ENCODE results near the gene EPS8L3. TPM values are rescaled to one million over a fixed set of nuclear protein-coding genes. Genes with fewer than 3 reads are reported as not detected.

The EPS8L3 gene
- total and polyA plus RNA-seq, 2 donors (not counting 3 experiments of a cell fraction or from before 2014, with no cell fraction given): not detected

- Histone ChIP-seq H3K27me3 (ENCODE audit: control insufficient read depth in 2 of 2, insufficient read depth in 2 of 2, low read length in 2 of 2) (peaks cover 5 to 13% of the 10 kb centered on the region in 2 experiments), H3K9me1 (replicated peaks; ENCODE audit: control insufficient read depth, extremely low read depth, insufficient read depth, low read length) (no peaks in the 10 kb centered on the region), H3K9ac (replicated peaks; ENCODE audit: extremely low read depth, insufficient read depth, low read length) (no peak overlapping the region), H3K79me2 (ENCODE audit: control insufficient read depth, insufficient read depth, low read length) (no peaks in the 10 kb centered on the region), H3K4me1 (ENCODE audit: control insufficient read depth, extremely low read depth, insufficient read depth, low read length) (no peaks in the 10 kb centered on the region), H3K4me2 (ENCODE audit: insufficient read depth, low read length) (no peak overlapping the region), H4K20me1 (replicated peaks; ENCODE audit: control insufficient read depth, extremely low read depth, insufficient read depth, low read length) (no peaks in the 10 kb centered on the region), H3K27ac (ENCODE audit: insufficient read depth, low read depth, low read length) (no peak overlapping the region), H3K36me3 (ENCODE audit: control insufficient read depth in 2 of 2, extremely low read depth in 1 of 2, insufficient read depth in 2 of 2, low read length in 2 of 2) (no peaks in the 10 kb centered on the region), H3K9me3 (replicated peaks; ENCODE audit: control insufficient read depth, insufficient read depth, low read length) (no peaks in the 10 kb centered on the region), H3K4me3 (replicated peaks in 1 of 3; ENCODE audit: insufficient read depth in 1 of 3, low read depth in 1 of 3, low read length in 3 of 3) (no peak overlapping the region), H2AFZ (ENCODE audit: low read depth, low read length) (no peak overlapping the region)
- ChIA-PET CTCF (no interaction called here), POLR2A (no interaction called here)
- intact Hi-C loops (cut with micrococcal nuclease) (no loop called here), dilution Hi-C loops (cut with MboI; ENCODE audit: extremely low pct_ligation_motif_present, low sequenced_read_pairs) (no loop called here)
- BruUV-seq (replicated peaks): no TSS peak
- DNase-seq (ENCODE audit: low read depth, low spot score) (no peak), FAIRE-seq (no peak)
- TF ChIP-seq FOS (IDR thresholded peaks at IDR 0.05; ENCODE audit: borderline replicate concordance, insufficient read depth, low read length) (no peak), POLR2AphosphoS5 (IDR thresholded peaks at IDR 0.05; ENCODE audit: insufficient read depth, low read depth, low read length) (no peak), GATA2 (IDR thresholded peaks at IDR 0.05; ENCODE audit: insufficient read depth, insufficient read length, low read depth, low read length) (no peak), EZH2 (IDR thresholded peaks at IDR 0.05; ENCODE audit: borderline replicate concordance, low read depth, low read length, severe bottlenecking) (no peak), JUN (IDR thresholded peaks at IDR 0.05; ENCODE audit: borderline replicate concordance, insufficient read depth, insufficient read length, low read depth) (no peak), MYC (IDR thresholded peaks at IDR 0.05; ENCODE audit: low read depth, low read length) (no peak), POLR2A (IDR thresholded peaks at IDR 0.05; ENCODE audit: low read depth, low read length) (no peak), MAX (IDR thresholded peaks at IDR 0.05; ENCODE audit: insufficient read depth, insufficient read length) (no peak)
- TF ChIP-seq, protein P1, sequence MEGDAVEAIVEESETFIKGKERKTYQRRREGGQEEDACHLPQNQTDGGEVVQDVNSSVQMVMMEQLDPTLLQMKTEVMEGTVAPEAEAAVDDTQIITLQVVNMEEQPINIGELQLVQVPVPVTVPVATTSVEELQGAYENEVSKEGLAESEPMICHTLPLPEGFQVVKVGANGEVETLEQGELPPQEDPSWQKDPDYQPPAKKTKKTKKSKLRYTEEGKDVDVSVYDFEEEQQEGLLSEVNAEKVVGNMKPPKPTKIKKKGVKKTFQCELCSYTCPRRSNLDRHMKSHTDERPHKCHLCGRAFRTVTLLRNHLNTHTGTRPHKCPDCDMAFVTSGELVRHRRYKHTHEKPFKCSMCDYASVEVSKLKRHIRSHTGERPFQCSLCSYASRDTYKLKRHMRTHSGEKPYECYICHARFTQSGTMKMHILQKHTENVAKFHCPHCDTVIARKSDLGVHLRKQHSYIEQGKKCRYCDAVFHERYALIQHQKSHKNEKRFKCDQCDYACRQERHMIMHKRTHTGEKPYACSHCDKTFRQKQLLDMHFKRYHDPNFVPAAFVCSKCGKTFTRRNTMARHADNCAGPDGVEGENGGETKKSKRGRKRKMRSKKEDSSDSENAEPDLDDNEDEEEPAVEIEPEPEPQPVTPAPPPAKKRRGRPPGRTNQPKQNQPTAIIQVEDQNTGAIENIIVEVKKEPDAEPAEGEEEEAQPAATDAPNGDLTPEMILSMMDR (IDR thresholded peaks at IDR 0.05; ENCODE audit: extremely low read depth in 1 of 2, insufficient read depth in 1 of 2, low read depth in 1 of 2, low read length in 2 of 2): no peak
These were observed 38.2 kb downstream of the EPS8L3 start for GRCh38 chr1:109725510-109725909.

All from endothelial cell of umbilical vein (primary cell).